ENCODE data around the gene DCLK1.

DNA sequence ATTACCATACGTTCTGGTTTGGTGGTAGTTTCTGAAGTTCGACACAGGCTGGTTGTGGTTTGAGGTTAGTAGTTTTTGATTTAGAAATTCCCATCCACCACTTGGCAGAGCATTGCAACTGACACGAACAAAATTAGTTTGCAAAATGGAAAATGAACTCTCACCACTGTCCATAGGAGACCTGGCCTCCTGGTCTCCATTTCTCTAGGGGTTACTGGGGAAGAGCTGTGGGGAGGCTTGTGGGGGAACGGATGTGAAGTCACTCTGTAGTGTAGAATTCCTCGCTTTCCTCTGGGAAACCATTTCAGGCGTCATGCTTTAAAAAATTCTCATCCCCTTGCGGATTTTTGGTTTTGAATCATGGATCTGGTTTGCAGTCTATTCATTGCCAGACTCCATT lies 333.2 kb downstream of the DCLK1 start:
- TF ChIP-seq CTCF (IDR thresholded peaks at IDR 0.05; ENCODE audit: poor library complexity), result no peak
- TF ChIP-seq EZH2 (IDR thresholded peaks at IDR 0.05; ENCODE audit: borderline replicate concordance), result no peak

Data from hepatocyte (in vitro differentiated cells).